Naive thymus-derived CD4-positive, alpha-beta T cell (primary cell): ENCODE results near the gene PTPN23. TPM values are rescaled to one million over a fixed set of nuclear protein-coding genes. Genes with fewer than 3 reads are reported as not detected.

Experiments used
- ATAC-seq: fragments of 150-1000 bp; cut with Tn5 transposase; 2 replicates; pipeline ENCODE4 v1.10.0; 2021; ENCODE audit warnings: mild to moderate bottlenecking, moderate library complexity
- CTCF ChIA-PET: fragments of 350-600 bp; sonication (Branson Sonifier 250); formaldehyde crosslinking; loops from one replicate; lab custom pipeline; 2021; ENCODE audit warnings: antibody characterized with exemption; lab: Charles Lee
- POLR2A ChIA-PET: fragments of 350-600 bp; sonication (Branson Sonifier 250); formaldehyde crosslinking; loops from one replicate; lab custom pipeline; 2021; ENCODE audit warnings: antibody characterized with exemption, inconsistent platforms; lab: Charles Lee
- DNase-seq, 9 donors: peaks; one replicate each; pipeline versions ENCODE4 v3.0.0 to v3.0.0-alpha.2; 2020 to 2022; ENCODE audit warnings: mixed read lengths in 1 of 9
- H3K27ac ChIP-seq: one replicate; pipeline ENCODE4 v1.7.0; 2013; ENCODE audit warnings: mild to moderate bottlenecking, low read depth, low read length, moderate library complexity
- H3K27me3 ChIP-seq, 2 donors: one replicate each; pipeline ENCODE4 v1.7.0; 2013; ENCODE audit warnings: low read length in 2 of 2, mild to moderate bottlenecking in 2 of 2, moderate library complexity in 2 of 2; ENCODE audit not compliant: control insufficient read depth in 2 of 2, insufficient read depth in 2 of 2
- H3K36me3 ChIP-seq, 3 experiments: 1 replicate in 2 of 3; 2 replicates in 1 of 3; pipeline ENCODE4 v1.7.0; 2013; ENCODE audit warnings: low read length in 3 of 3, mild to moderate bottlenecking in 3 of 3, moderate library complexity in 1 of 3; ENCODE audit not compliant: insufficient read depth in 3 of 3, control insufficient read depth in 2 of 3
- H3K4me1 ChIP-seq, 2 donors: one replicate each; pipeline ENCODE4 v1.7.0; 2013; ENCODE audit warnings: low read length in 2 of 2, mild to moderate bottlenecking in 2 of 2, moderate library complexity in 1 of 2; ENCODE audit not compliant: control insufficient read depth in 2 of 2, insufficient read depth in 2 of 2
- H3K4me3 ChIP-seq: 2 replicates; pipeline ENCODE4 v1.7.0; 2013; ENCODE audit warnings: mild to moderate bottlenecking, low read length
- H3K9me3 ChIP-seq, 3 experiments: 1 replicate in 2 of 3; 2 replicates in 1 of 3; pipeline ENCODE4 v1.7.0; 2013; ENCODE audit warnings: low read length in 3 of 3; ENCODE audit not compliant: control insufficient read depth in 2 of 3
- H3K27ac Mint-ChIP-seq, 9 donors: one replicate each; pipeline ENCODE4 v1.8.0; 2020 to 2022; ENCODE audit warnings: mixed read lengths in 9 of 9, mild to moderate bottlenecking in 8 of 9, moderate library complexity in 5 of 9, inconsistent platforms in 2 of 9
- H3K27me3 Mint-ChIP-seq, 5 donors: one replicate each; pipeline ENCODE4 v1.8.0; 2021 to 2022; ENCODE audit warnings: mixed read lengths in 5 of 5, mild to moderate bottlenecking in 1 of 5
- H3K36me3 Mint-ChIP-seq, 5 donors: one replicate each; pipeline ENCODE4 v1.8.0; 2020 to 2022; ENCODE audit warnings: mixed read lengths in 5 of 5, mild to moderate bottlenecking in 3 of 5, inconsistent platforms in 1 of 5
- H3K4me1 Mint-ChIP-seq, 7 donors: one replicate each; pipeline ENCODE4 v1.8.0; 2020 to 2022; ENCODE audit warnings: mixed read lengths in 7 of 7, mild to moderate bottlenecking in 3 of 7, inconsistent platforms in 1 of 7
- H3K4me3 Mint-ChIP-seq, 10 donors: one replicate each; pipeline ENCODE4 v1.8.0; 2020 to 2022; ENCODE audit warnings: mild to moderate bottlenecking in 10 of 10, mixed read lengths in 10 of 10, moderate library complexity in 6 of 10, inconsistent platforms in 2 of 10
- H3K9me3 Mint-ChIP-seq, 11 donors: one replicate each; pipeline ENCODE4 v1.8.0; 2020 to 2022; ENCODE audit warnings: mixed read lengths in 11 of 11, mild to moderate bottlenecking in 4 of 11, inconsistent platforms in 1 of 11, moderate library complexity in 1 of 11
- intact Hi-C, 2 donors: fragments of 100-400 bp; cut with micrococcal nuclease; formaldehyde crosslinking; loops; one replicate each; pipeline ENCODE4 v1.15.1; 2023
- polyA plus RNA-seq, 2 donors: library from polyadenylated mRNA; unstranded; fragments of 300-500 nt; fragmentation: Illumina TruSeq; gene quantifications; one replicate each; pipeline ENCODE4 v1.2.3, GENCODE V29; 2021
- total RNA-seq, 6 experiments: library from RNA in 5 of 6; stranded (reverse) in 5 of 6; gene quantifications; 1 replicate in 5 of 6; 2 replicates in 1 of 6; pipeline ENCODE4 v1.2.3 and lab custom pipeline; 2021 to 2026

The PTPN23 gene, protein sequence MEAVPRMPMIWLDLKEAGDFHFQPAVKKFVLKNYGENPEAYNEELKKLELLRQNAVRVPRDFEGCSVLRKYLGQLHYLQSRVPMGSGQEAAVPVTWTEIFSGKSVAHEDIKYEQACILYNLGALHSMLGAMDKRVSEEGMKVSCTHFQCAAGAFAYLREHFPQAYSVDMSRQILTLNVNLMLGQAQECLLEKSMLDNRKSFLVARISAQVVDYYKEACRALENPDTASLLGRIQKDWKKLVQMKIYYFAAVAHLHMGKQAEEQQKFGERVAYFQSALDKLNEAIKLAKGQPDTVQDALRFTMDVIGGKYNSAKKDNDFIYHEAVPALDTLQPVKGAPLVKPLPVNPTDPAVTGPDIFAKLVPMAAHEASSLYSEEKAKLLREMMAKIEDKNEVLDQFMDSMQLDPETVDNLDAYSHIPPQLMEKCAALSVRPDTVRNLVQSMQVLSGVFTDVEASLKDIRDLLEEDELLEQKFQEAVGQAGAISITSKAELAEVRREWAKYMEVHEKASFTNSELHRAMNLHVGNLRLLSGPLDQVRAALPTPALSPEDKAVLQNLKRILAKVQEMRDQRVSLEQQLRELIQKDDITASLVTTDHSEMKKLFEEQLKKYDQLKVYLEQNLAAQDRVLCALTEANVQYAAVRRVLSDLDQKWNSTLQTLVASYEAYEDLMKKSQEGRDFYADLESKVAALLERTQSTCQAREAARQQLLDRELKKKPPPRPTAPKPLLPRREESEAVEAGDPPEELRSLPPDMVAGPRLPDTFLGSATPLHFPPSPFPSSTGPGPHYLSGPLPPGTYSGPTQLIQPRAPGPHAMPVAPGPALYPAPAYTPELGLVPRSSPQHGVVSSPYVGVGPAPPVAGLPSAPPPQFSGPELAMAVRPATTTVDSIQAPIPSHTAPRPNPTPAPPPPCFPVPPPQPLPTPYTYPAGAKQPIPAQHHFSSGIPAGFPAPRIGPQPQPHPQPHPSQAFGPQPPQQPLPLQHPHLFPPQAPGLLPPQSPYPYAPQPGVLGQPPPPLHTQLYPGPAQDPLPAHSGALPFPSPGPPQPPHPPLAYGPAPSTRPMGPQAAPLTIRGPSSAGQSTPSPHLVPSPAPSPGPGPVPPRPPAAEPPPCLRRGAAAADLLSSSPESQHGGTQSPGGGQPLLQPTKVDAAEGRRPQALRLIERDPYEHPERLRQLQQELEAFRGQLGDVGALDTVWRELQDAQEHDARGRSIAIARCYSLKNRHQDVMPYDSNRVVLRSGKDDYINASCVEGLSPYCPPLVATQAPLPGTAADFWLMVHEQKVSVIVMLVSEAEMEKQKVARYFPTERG (N-terminal part only)
- total RNA-seq (10 to 100 TPM; 35.8 to 51.2 (median 38.5) TPM), polyA plus RNA-seq (1 to 10 TPM; 1.4 to 4.0 TPM), total RNA-seq (lab: John Stamatoyannopoulos, UW) (25.3 reads per million, percentile 56 among the genes with 10 or more reads in this experiment)

DNA sequence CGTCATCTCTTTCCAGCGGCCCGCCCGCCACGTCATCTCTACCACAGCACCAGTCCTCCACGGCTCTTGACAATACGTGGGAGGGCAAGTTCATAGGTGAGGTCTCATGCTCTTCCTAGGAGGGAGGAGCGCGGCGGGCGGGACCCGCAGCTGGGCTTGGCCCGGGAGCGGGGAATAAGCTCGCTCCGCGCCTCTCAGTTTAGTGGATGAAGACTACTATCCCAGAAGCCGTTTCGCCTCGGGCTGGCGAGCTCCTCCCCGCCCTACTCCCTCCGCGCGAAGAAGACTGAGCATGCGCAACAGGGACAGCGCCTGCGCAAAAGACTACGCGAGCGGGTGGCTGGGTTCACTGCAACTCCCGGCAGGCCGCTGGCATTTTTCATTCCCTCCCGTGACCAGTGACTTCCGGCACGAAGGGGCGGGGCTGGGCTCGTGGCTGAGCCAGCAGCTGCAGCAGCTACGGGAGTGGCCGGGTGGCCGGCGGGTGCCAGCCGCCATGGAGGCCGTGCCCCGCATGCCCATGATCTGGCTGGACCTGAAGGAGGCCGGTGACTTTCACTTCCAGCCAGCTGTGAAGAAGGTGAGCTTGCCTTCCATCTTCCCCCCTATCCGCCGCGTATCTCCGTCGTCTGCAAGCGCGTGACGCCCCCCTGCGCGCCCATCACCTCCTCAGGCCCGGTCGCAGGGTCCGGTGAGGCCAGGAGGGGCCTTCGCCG lies at the start of gene PTPN23:
TSS of gene PTPN23 (plus strand) at position 421 of the 716 bp plus-strand sequence. CDS start at position 497, 76 bp downstream.
- peak within 1 kb of the TSS; percentile 92 for H3K27ac ChIP-seq
- no peaks in the 10 kb centered on the region for H3K27me3 ChIP-seq
- H3K4me3 ChIP-seq = peak within 1 kb of the TSS; percentile 86
- CTCF ChIA-PET = interaction anchor here (1.3 kb wide), 2 partner anchors 9 to 675 kb away, joined by 3 read pairs; no protein-coding TSS in a partner anchor
- intact Hi-C loops = loop anchor here (1.0 to 2.0 kb wide), 13 partner anchors 41 to 1228 kb away; partner anchors contain the start of genes ELP6 (in 2 of the 2), KIF9 (in 2 of the 2), KLHL18 (in 2 of the 2) and SETD2 (in 2 of the 2)
- H3K4me3 Mint-ChIP-seq = peak within 1 kb of the TSS; percentile 90 to 100 (median 98)
- H3K9me3 ChIP-seq = no peaks in the 10 kb centered on the region
- peaks cover 23 to 26% of the 10 kb centered on the region in 2 donors for H3K4me1 ChIP-seq
- peaks cover 0 to 12% (median 0%) of the 10 kb centered on the region in 3 experiments for H3K36me3 ChIP-seq
- H3K27me3 Mint-ChIP-seq = peaks cover 0 to 2% (median 0%) of the 10 kb centered on the region in 5 donors
- peak within 1 kb of the TSS; percentile 92 to 100 (median 99) for H3K27ac Mint-ChIP-seq
- DNase-seq = peak; percentile 96 to 99 (median 99)
- H3K9me3 Mint-ChIP-seq = no peaks in the 10 kb centered on the region
- H3K4me1 Mint-ChIP-seq = peaks cover 40 to 56% (median 48%) of the 10 kb centered on the region in 7 donors
- H3K36me3 Mint-ChIP-seq = peaks cover 0 to 13% (median 3%) of the 10 kb centered on the region in 5 donors
- peak; percentile 82 for ATAC-seq
- POLR2A ChIA-PET = interaction anchor here (0.6 to 1.1 kb wide), 6 partner anchors 18 to 685 kb away, joined by 3 to 6 read pairs (median 3); partner anchors contain the start of genes ELP6, KIF9 and KLHL18

DNA sequence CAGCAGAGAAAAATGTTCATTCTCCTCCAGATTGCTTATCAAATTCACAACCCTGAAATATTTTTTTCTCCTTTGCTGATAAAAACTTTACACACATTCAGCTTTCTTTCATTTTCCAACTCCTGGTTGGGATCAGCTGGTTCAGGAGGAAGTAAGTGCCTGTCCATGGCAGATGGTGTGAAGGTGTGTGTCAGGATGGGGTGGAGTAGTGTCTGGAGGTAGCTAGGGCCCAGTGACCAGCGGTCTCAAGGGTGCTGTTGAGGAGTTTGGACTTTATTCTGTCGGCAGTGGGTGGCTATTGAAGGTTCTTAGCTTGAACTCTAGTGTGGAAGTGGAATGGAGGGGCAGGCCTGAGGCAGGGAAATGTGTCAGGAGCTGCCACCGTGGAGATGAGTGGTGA lies 46.9 kb upstream of the PTPN23 start:
- H3K36me3 ChIP-seq = peaks cover 3 to 90% (median 34%) of the 10 kb centered on the region in 3 experiments
- peaks cover 0 to 3% (median 0%) of the 10 kb centered on the region in 7 donors for H3K4me1 Mint-ChIP-seq
- no peaks in the 10 kb centered on the region for H3K27me3 Mint-ChIP-seq
- H3K27ac ChIP-seq = no peak overlapping the region
- H3K36me3 Mint-ChIP-seq = peaks cover 18 to 65% (median 32%) of the 10 kb centered on the region in 5 donors
- DNase-seq (no peak), ATAC-seq (no peak)
- ChIA-PET POLR2A (no interaction called here), CTCF (no interaction called here)
- H3K27me3 ChIP-seq = no peaks in the 10 kb centered on the region
- no peaks in the 10 kb centered on the region for H3K9me3 Mint-ChIP-seq
- peak overlapping the region in 2 of 9 donors; percentile 31 to 80 for H3K27ac Mint-ChIP-seq
- H3K4me3 Mint-ChIP-seq = no peak overlapping the region
- H3K4me1 ChIP-seq = no peaks in the 10 kb centered on the region
- no peak overlapping the region for H3K4me3 ChIP-seq
- intact Hi-C loops = no loop called here
- no peaks in the 10 kb centered on the region for H3K9me3 ChIP-seq

DNA sequence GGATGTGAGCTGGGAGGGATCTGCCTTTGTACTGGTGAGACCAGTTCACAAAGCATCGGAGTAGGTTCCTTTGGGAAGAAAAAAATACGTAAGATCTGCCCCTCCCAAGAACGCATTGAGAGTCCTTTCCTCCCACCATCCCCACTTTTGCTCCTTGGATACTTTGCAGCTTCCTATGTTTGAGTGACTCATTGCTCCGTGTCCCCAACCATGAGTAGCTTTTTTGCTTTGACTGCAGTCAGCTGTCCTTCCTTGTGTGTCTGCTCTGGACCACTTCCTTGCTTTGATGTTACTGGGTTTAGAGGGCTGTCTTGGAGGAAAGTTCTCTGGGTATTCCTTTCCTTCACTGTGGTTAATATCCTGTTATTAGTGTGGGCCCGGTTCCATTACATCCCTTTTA lies 43.2 kb upstream of the PTPN23 start:
- peaks cover 13 to 67% (median 32%) of the 10 kb centered on the region in 5 donors for H3K36me3 Mint-ChIP-seq
- peak overlapping the region in 1 of 9 donors; percentile 11 for H3K27ac Mint-ChIP-seq
- POLR2A ChIA-PET = interaction anchor here (0.5 kb wide), 1 partner anchor 16 kb away, joined by 3 read pairs; no protein-coding TSS in a partner anchor

DNA sequence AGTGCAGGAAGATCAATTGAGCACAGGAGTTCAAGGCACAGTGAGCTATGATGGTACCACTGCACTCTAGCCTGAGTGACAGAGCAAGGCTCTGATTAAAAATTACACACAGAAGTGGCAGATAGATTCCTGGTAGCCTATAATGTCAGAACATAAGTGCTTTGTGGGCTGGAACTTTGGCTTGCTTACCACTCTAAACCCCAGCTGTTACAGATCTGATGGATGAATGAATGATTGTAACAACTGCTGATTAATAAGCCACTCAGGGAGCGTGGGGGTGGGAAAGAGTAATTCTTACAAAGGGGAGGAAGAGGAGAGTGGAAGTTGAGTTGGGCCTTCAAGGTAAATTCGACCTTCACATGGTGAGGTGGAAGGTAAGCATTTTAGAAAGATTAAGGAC lies 40.9 kb upstream of the PTPN23 start:
- intact Hi-C loops = no loop called here
- Mint-ChIP-seq H3K27ac (peak overlapping the region in 2 of 9 donors; percentile 14 to 62), H3K4me1 (peaks cover 0 to 4% (median 0%) of the 10 kb centered on the region in 7 donors), H3K36me3 (peaks cover 10 to 54% (median 22%) of the 10 kb centered on the region in 5 donors), H3K4me3 (no peak overlapping the region), H3K9me3 (no peaks in the 10 kb centered on the region), H3K27me3 (no peaks in the 10 kb centered on the region)
- ChIA-PET CTCF (no interaction called here), POLR2A (no interaction called here)
- Histone ChIP-seq H3K4me3 (no peak overlapping the region), H3K36me3 (peaks cover 0 to 74% (median 24%) of the 10 kb centered on the region in 3 experiments), H3K4me1 (no peaks in the 10 kb centered on the region), H3K9me3 (no peaks in the 10 kb centered on the region), H3K27ac (no peak overlapping the region), H3K27me3 (no peaks in the 10 kb centered on the region)
- ATAC-seq (no peak), DNase-seq (no peak)

More for the DNA sequence above, 43.2 kb upstream of the PTPN23 start:
- Mint-ChIP-seq H3K9me3 (no peaks in the 10 kb centered on the region), H3K4me3 (no peak overlapping the region), H3K27me3 (no peaks in the 10 kb centered on the region), H3K4me1 (peaks cover 0 to 4% (median 0%) of the 10 kb centered on the region in 7 donors)
- ATAC-seq (no peak), DNase-seq (no peak)
- intact Hi-C loops = no loop called here
- Histone ChIP-seq H3K4me1 (no peaks in the 10 kb centered on the region), H3K4me3 (no peak overlapping the region), H3K27me3 (no peaks in the 10 kb centered on the region), H3K9me3 (no peaks in the 10 kb centered on the region), H3K27ac (no peak overlapping the region), H3K36me3 (peaks cover 0 to 81% (median 24%) of the 10 kb centered on the region in 3 experiments)
- CTCF ChIA-PET = interaction anchor here (0.5 kb wide), 1 partner anchor 1458 kb away, joined by 3 read pairs; no protein-coding TSS in a partner anchor

DNA sequence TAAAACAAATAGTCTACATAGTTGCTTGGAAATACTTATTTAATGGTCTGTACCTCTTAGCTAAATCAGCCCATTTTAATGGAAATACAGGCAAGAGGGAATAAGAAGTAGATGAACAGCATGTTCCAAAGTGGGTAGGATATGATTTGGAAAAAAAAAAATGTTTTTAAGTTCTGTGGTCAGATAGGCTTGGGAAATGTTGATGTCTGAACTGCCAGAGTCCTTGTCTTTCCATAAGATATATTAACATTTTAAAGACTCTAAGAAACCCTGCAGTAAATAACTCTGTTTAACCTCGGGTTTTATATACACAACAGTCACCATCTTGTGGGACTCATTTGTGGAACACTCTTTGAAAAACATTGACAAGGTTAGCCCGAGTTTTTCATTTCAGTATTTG lies 40.0 kb upstream of the PTPN23 start:
- no peak overlapping the region for H3K27ac ChIP-seq
- H3K27me3 ChIP-seq = no peaks in the 10 kb centered on the region
- Mint-ChIP-seq H3K27ac (no peak overlapping the region), H3K36me3 (peaks cover 12 to 58% (median 22%) of the 10 kb centered on the region in 5 donors), H3K4me3 (no peak overlapping the region), H3K4me1 (peaks cover 0 to 4% (median 4%) of the 10 kb centered on the region in 7 donors), H3K9me3 (no peaks in the 10 kb centered on the region), H3K27me3 (no peaks in the 10 kb centered on the region)
- CTCF ChIA-PET = no interaction called here
- DNase-seq (no peak), ATAC-seq (no peak)
- intact Hi-C loops = no loop called here
- no peak overlapping the region for H3K4me3 ChIP-seq
- POLR2A ChIA-PET = no interaction called here
- no peaks in the 10 kb centered on the region for H3K4me1 ChIP-seq
- peaks cover 0 to 68% (median 23%) of the 10 kb centered on the region in 3 experiments for H3K36me3 ChIP-seq
- H3K9me3 ChIP-seq = no peaks in the 10 kb centered on the region
